Fibroblast of villous mesenchyme (primary cell): Measurements from ENCODE around the gene TMEM135. TPM values are rescaled to one million over a fixed set of nuclear protein-coding genes. Genes with fewer than 3 reads are reported as not detected.
A peak's percentile ranks its signal among the peaks of the same experiment; 100 is the strongest.

Experiments used
- DNase-seq: peaks from one replicate; pipeline ENCODE4 v3.0.0-alpha.2; 2010; ENCODE audit warnings: low read depth
- H3K4me3 ChIP-seq: 2 replicates; pipeline ENCODE4 v1.5.1; 2011; ENCODE audit warnings: low read depth, mild to moderate bottlenecking, low read length
- total RNA-seq: library from RNA; depleted of rRNA; stranded (reverse); fragments of >200 nt; gene quantifications from 2 replicates; pipeline ENCODE4 v1.2.3, GENCODE V29; 2012
- TF ChIP-seq, protein P1 (sequence below): IDR thresholded peaks from 2 replicates; pipeline ENCODE4 v1.5.1; 2012; ENCODE audit warnings: low read depth, mild to moderate bottlenecking, low read length; ENCODE audit not compliant: insufficient read depth

The TMEM135 gene
- total RNA-seq, 1 donor: 35.4 TPM

DNA sequence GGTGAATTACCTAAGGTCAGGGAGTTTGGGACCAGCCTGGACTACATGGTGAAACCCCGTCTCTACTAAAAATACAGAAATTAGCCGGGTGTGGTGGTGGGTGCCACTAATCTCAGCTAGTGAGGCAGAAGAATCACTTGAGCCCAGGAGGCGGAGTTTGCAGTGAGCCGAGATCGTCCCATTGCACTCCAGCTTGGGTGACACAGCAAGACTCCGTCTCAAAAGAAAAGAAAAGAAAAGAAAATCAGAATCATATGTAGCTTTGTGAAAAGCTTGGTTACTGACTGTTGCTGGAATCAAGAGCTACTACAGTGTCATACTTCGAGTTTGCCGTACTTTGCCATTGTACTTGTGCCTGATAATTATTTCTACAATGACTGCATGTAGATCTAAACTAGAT, 4.2 kb upstream of the TMEM135 start:
- H3K4me3 ChIP-seq: no peak overlapping the region
- TF ChIP-seq, protein P1, sequence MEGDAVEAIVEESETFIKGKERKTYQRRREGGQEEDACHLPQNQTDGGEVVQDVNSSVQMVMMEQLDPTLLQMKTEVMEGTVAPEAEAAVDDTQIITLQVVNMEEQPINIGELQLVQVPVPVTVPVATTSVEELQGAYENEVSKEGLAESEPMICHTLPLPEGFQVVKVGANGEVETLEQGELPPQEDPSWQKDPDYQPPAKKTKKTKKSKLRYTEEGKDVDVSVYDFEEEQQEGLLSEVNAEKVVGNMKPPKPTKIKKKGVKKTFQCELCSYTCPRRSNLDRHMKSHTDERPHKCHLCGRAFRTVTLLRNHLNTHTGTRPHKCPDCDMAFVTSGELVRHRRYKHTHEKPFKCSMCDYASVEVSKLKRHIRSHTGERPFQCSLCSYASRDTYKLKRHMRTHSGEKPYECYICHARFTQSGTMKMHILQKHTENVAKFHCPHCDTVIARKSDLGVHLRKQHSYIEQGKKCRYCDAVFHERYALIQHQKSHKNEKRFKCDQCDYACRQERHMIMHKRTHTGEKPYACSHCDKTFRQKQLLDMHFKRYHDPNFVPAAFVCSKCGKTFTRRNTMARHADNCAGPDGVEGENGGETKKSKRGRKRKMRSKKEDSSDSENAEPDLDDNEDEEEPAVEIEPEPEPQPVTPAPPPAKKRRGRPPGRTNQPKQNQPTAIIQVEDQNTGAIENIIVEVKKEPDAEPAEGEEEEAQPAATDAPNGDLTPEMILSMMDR: no peak
- DNase-seq: no peak

DNA sequence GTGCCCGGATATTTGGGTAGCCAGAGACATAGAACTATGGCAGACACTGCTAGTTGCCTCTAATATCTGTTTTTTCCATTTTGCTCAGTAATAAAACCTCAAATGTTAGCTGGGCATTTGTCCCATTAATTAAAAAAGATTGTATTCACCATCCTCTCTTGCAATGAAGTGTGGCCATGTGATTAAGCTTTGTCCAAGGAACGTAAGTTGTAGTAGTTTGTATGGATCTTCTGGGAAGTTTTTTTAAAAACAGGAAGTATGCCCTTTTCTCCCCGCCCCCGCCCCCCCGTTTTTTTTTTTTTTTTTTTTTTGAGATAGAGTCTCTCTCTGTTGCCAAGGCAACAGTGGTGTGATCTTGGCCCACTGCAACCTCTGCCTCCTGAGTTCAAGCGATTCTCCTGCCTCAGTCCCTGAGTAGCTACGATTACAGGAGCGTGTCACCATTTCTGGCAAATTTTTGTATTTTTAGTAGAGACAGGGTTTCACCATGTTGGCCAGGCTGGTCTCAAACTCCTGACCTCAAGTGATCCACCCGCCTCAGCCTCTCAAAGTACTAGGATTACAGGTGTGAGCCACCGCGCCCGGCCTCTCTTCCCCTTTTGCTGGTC, 1.7 kb upstream of the TMEM135 start:
- DNase-seq: no peak
- TF ChIP-seq, protein P1: no peak
- no peak overlapping the region for H3K4me3 ChIP-seq

DNA sequence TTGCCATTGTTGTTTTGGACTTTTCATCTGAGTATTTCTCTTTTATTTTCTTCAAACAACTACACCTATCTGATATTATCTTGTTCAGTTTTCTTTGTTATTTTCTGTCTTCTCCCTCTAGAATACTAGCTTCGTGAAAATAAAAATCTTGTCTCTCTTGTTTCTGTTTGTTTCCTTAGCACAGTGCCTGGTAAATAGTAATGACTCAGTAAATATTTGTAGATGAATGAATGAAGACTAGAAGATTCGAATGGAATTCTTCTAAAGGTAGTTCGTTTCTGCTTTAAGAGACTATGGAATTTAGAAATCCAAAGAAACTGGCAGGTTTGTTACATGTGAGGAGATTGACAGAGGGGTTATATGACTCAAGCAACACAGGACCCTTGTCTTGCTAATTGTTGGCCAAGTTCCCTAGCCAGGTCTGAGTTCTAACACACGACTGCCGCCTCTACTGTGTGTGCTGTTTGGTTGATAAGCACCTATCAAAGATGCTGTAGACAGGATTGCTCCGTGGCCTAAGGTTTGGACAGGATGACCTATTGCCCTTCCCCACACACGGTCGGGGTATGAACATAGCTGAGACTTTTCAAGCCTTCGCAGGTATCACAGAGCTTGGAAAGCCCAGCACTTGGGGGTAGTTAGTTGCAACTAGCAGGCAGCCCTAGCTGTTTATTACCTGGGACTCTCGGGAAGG, 831 bp upstream of the TMEM135 start:
- DNase-seq: no peak
- TF ChIP-seq, protein P1: no peak
- H3K4me3 ChIP-seq: peak overlapping the region; percentile 89

DNA sequence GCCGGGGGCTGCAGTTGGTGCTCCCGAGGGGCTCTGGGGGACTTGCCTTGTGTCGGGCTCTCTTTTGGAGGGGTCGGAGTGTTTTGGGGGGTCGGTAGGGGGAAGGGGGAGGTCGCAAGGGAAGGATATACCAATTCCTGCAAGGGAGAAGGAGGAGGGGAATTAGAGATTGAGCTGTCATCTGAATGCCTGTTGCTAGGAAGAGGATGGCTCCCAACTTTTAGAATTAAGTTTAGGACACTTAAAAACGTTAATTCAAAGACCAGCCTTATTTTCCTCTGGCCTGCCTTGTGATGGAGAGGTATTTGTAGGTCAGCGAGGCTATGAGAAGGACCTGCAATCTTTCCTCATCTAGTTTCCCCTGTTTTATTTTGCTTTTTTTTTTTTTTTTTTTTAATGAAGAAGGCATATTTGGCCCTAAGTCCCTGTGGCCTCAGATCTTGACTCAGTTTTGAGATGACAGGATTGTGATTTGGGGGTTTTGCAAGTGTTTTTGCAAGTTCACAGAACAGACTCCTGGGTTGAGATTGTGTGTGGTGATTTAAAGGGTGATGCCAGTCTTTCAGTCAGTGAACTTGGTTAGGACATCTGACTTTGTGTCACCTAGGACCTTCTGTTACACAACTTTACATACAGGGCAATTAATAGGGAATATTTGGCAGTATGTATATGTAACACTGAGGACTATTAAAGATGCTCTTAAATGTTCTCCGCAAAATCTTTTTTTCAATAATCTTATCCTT, 672 bp downstream of the TMEM135 start:
- TF ChIP-seq, protein P1: no peak
- DNase-seq: no peak
- H3K4me3 ChIP-seq: peak overlapping the region; percentile 89

DNA sequence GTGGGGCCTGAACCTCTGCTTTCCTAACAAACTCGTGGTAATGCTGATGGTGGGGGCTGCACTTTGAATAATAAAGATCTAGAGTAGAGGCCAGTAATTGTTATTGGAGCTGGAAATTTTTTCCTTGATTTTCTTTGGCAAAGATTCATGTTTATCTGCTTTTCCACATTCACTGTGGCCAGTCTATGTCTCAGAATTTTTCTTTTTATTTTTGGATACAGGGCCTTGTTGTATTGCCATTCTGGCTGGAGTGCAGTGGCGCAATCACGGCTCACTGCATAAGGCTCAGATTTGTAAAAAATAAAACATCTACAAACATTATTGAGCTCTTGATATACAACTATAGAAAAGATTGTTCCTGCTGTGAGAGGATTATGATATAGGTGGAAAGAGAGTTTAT, 1.6 kb downstream of the TMEM135 start:
- DNase-seq: peak; percentile 41
- H3K4me3 ChIP-seq: peak overlapping the region; percentile 89
- TF ChIP-seq, protein P1: no peak

DNA sequence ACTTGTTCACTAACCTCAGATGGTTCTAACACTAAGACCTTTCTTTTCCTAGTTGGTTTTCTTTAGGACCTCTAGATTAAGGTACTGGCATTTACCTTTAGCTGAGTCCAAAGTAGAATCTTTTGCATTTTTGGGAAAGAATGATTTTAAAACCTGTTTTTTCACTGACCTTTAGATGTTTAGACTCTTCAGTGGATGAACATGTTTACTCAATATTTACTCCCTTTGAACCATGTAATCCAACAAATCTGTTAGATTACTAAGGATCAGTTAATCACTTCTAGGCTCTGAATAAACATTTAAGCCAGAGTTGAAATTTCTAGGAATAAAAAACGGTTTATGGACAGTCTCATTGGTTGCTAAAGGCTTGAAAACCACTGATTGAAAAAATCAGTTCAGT, 6.2 kb downstream of the TMEM135 start:
- TF ChIP-seq, protein P1: no peak
- DNase-seq: no peak

More for the DNA sequence above, 6.2 kb downstream of the TMEM135 start:
- no peak overlapping the region for H3K4me3 ChIP-seq
